Activated naive CD4-positive, alpha-beta T cell (primary cell): ENCODE data around the gene PIK3R5.

ENCODE experiments used
- DNase-seq, 4 experiments: peaks; one replicate each; lab custom pipeline; 2025; lab: John Stamatoyannopoulos, UW

The PIK3R5 gene

GRCh38 chr17:8879410-8879809 lies 86.1 kb downstream of the PIK3R5 start:
- DNase-seq = no peak

- no peak for DNase-seq
Measured at GRCh38 chr17:8877984-8878383, 87.5 kb downstream of the PIK3R5 start.

- no peak for DNase-seq
Measured at GRCh38 chr17:8875957-8876356, 89.5 kb downstream of the PIK3R5 start.

GRCh38 chr17:8875436-8875835 lies 90.1 kb downstream of the PIK3R5 start:
- DNase-seq = no peak

GRCh38 chr17:8873801-8874715 lies 91.4 kb downstream of the PIK3R5 start:
- no peak for DNase-seq

- DNase-seq = no peak
Measured at GRCh38 chr17:8872705-8873435, 92.6 kb downstream of the PIK3R5 start.

- no peak for DNase-seq
Measured at GRCh38 chr17:8872036-8872704, 93.3 kb downstream of the PIK3R5 start.

GRCh38 chr17:8871081-8871581 lies 94.4 kb downstream of the PIK3R5 start:
- DNase-seq = no peak

GRCh38 chr17:8870406-8871040 lies 95.0 kb downstream of the PIK3R5 start:
- no peak for DNase-seq

GRCh38 chr17:8869114-8869815 lies 96.2 kb downstream of the PIK3R5 start:
- no peak for DNase-seq

GRCh38 chr17:8868529-8868951 lies 97.0 kb downstream of the PIK3R5 start:
- DNase-seq = no peak

- DNase-seq = no peak
Measured at GRCh38 chr17:8868092-8868491, 97.4 kb downstream of the PIK3R5 start.

- DNase-seq = no peak
Measured at GRCh38 chr17:8867361-8867981, 98.0 kb downstream of the PIK3R5 start, which contains the start of gene PIK3R6. Gene PIK3R6 (minus strand): TSS chr17:8867674. CDS start chr17:8849794, 17,880 bp downstream.

GRCh38 chr17:8865811-8866210 lies 99.7 kb downstream of the PIK3R5 start:
- DNase-seq = no peak

- DNase-seq = no peak
Measured at GRCh38 chr17:8865385-8865784, 100.1 kb downstream of the PIK3R5 start.

GRCh38 chr17:8862213-8863056 lies 103.1 kb downstream of the PIK3R5 start:
- DNase-seq = no peak

- DNase-seq = no peak
Measured at GRCh38 chr17:8861495-8862181, 103.9 kb downstream of the PIK3R5 start.

- DNase-seq = no peak
Measured at GRCh38 chr17:8859804-8860430, 105.6 kb downstream of the PIK3R5 start.
